ENCODE data around the gene SPATA3. TPM values are rescaled to one million over a fixed set of nuclear protein-coding genes. Genes with fewer than 3 reads are reported as not detected.
"Not testable (repeated sequence)": the region's sequence is repeated elsewhere in the genome, so short reads cannot be mapped to it uniquely, and the experiment has no call there.

SPATA3 gene
- total RNA-seq, 2 experiments from 2014 or later = not detected

DNA sequence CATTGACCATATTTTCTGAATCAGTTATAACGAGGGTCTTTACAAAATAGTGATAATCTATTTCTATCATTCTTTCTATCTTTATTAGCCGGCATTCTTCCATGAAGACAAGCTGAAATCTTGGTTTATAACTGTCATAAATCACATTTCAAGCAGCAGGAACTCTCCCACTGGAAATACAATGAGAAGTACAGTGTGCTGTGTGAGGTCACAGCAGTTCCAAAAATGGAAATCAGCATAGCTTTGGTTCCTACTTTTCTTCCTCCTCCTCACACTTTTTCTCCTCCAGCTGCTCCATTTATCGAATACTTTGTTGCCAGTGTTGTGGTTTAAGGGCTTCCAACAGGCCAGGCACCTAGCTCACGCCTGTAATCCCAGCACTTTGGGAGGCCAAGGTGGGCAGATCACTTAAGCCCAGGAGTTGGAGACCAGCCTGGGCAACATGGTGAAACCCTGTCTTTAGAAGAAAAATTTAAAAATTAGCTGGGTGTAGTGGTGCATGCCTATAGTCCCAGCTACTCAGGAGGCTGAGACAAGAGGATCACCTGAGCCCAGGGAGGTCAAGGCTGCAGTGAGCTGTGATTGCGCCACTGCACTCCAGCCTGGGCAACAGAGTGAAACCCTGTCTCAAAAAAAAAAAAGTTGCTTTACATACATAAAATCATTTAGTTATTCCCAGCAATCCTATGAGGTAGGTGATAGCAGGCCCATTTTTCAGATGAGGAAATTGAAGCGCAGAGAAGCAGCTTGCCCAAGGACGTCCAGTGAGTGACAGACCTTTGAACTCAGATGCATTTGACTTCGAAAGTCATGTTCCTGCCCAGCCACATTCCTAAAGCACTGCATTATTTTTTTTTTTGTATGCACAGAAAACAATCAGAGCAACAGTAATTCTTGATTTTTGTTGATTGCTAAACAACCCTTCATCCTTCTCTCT, 36.8 kb upstream of the SPATA3 start:
- H3K4me3 Mint-ChIP-seq = peak overlapping the region; percentile 69
- peaks cover 48% of the 10 kb centered on the region for H3K27me3 Mint-ChIP-seq
- H3K4me1 Mint-ChIP-seq = peaks cover 49% of the 10 kb centered on the region
- peaks cover 8% of the 10 kb centered on the region for H3K36me3 Mint-ChIP-seq
- DNase-seq = no peak
- peaks cover 2% of the 10 kb centered on the region for H3K9me3 Mint-ChIP-seq
- H3K27ac Mint-ChIP-seq = peak overlapping the region; percentile 81

DNA sequence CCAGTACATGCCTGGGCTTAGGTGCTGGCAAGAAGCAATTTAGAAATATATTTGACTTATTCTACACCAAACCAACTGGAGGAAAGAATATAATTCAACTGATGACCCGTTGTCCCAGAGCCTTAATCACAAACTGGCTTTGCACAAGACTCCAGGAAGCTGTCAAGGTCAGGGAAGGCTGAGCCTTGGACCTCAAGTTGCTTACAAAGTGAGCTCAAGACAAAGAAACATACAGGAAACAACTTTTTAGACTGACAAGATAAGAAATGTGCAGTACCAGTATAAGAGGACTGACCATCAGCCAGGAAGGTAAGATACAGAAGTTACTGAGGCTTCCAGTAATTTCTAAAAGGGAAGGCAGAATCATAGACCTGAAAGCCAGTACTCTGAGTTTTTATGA, 35.9 kb upstream of the SPATA3 start:
- H3K4me3 Mint-ChIP-seq = no peak overlapping the region
- DNase-seq = no peak
- no peak overlapping the region for H3K27ac Mint-ChIP-seq
- H3K4me1 Mint-ChIP-seq = peaks cover 42% of the 10 kb centered on the region
- peaks cover 8% of the 10 kb centered on the region for H3K36me3 Mint-ChIP-seq
- peaks cover 2% of the 10 kb centered on the region for H3K9me3 Mint-ChIP-seq
- peaks cover 43% of the 10 kb centered on the region for H3K27me3 Mint-ChIP-seq

DNA sequence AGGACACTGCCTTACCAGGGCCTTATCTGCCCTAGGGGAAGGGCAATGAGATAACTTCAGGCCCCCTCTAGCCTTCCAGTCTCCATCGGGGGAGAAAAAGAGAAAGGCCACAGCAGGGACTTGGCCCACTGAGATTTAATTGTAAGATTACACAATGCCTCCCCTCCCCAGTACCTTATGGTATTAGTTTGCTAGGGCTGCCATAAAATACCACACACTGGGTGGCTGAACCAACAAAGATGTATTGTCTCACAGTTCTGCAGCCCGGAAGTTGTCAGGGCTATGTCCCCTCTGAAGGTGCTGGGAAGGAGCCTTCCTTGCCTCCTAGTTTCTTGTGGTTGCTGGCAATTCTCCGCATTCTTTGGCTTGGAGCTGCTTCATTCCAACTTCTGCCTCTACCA, 34.8 kb upstream of the SPATA3 start:
- DNase-seq = no peak
- Mint-ChIP-seq H3K36me3 (peaks cover 8% of the 10 kb centered on the region), H3K9me3 (peaks cover 2% of the 10 kb centered on the region), H3K27me3 (peaks cover 39% of the 10 kb centered on the region), H3K27ac (no peak overlapping the region), H3K4me3 (no peak overlapping the region), H3K4me1 (peaks cover 34% of the 10 kb centered on the region)

DNA sequence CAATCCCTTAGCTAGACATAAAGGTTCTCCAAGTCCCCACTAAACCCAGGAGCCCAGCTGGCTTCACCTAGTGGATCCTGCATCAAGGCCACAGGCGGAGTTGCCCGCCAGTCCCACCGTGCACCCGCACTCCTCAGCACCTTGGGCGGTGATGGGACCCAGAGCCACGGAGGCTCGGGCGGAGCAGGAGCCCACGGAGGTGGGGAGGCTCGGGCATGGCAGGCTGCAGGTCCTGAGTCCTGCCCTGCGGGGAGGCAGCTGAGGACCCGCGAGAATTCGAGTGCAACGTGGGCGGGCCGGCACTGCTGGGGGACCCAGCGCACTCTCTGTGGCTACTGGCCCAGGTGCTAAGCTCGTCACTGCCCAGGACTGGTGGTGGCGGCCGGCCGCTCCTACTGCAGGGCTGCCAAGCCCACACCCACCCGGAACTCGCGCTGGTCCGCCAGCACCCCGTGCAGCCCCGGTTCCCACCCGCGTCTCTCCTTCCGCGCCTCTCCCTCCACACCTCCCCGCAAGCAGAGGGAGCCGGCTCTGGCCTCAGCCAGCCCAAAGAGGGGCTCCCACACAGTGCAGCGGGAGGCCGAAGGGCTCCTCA, 31.7 kb upstream of the SPATA3 start:
- H3K9me3 Mint-ChIP-seq = no peaks in the 10 kb centered on the region
- no peak for DNase-seq
- no peak overlapping the region for H3K27ac Mint-ChIP-seq
- H3K4me1 Mint-ChIP-seq = peaks cover 25% of the 10 kb centered on the region
- peaks cover 4% of the 10 kb centered on the region for H3K36me3 Mint-ChIP-seq
- H3K27me3 Mint-ChIP-seq = peaks cover 18% of the 10 kb centered on the region
- no peak overlapping the region for H3K4me3 Mint-ChIP-seq

DNA sequence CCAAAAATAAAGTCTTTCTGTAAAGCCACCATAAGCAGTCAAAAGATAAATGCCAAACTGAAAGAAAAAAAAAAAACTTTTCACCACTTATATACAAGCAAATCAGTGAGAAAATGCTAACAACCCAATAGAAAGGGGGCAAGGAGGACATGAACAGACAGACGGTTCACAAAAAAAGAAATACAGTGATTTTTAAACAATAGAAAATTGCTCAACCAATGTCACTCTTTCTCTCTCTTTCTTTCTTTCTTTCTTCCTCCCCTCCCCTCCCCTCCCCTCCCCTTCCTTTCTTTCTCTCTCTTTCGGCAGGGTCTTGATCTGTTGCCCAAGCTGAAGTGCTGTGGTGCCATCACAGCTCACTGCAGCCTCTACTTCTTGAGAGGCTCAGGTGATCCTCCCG, 28.8 kb upstream of the SPATA3 start:
- no peak overlapping the region for H3K4me3 Mint-ChIP-seq
- H3K9me3 Mint-ChIP-seq = peaks cover 2% of the 10 kb centered on the region
- no peaks in the 10 kb centered on the region for H3K27me3 Mint-ChIP-seq
- H3K4me1 Mint-ChIP-seq = peaks cover 33% of the 10 kb centered on the region
- DNase-seq = no peak
- H3K27ac Mint-ChIP-seq = no peak overlapping the region
- H3K36me3 Mint-ChIP-seq = peaks cover 7% of the 10 kb centered on the region

DNA sequence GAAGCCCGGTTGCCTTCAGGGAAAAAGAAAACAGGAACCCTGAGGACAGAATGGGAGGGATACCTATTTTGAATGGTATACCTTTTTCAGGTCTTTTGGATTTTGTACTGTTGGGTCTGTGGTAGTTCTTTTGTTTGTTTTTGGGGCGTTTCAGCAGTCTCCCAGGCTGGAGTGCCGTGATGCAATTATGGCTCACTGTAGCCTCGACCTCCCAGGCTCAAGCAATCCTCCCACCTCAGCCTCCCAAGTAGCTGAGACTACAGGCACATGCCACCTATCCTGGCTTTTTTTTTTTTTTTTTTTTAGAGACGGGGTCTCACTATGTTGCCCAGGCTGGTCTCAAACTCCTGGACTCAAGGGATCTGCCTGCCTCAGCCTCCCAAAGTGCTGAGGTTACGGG, 27.6 kb upstream of the SPATA3 start:
- H3K4me3 Mint-ChIP-seq, DNase-seq, H3K36me3 Mint-ChIP-seq, H3K9me3 Mint-ChIP-seq, H3K27ac Mint-ChIP-seq, H3K27me3 Mint-ChIP-seq: not testable (repeated sequence)
- H3K4me1 Mint-ChIP-seq = peaks cover 36% of the 10 kb centered on the region

DNA sequence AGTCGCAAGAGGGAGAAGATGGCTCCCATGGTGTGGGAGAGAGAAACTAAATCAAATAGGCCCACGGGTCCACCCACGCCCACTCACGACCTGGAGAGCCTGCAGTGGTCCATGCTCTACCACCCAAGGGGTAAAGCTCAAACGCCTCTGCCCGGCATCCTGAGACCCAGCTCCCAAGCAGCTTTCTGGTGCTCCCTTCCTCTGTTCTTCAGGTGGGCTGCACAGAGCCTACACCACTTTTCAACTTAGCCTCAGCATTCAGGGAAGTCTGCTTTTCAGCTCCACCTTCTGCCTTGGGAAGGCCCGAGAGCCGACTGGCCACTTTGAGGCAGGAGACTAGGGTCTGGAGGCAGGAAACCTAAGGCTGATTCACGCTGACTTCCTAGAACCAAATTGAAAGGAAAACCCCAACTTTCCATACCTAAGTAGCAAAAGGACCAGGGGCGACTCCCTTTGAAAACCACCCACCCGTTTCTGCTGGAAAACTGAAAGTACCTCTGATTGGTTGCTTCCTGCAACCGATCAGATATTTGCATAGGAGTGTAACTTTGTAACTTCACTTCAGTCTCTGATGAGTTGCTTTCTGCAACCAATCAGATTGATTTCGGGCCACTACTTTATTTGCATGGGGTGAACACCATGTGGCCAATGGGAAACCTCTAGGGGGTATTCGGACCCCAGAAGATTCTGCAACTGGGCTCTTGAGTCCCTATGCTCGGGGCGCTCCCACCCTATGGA, 26.8 kb upstream of the SPATA3 start:
- H3K27me3 Mint-ChIP-seq = no peaks in the 10 kb centered on the region
- H3K4me3 Mint-ChIP-seq = no peak overlapping the region
- H3K36me3 Mint-ChIP-seq = peaks cover 4% of the 10 kb centered on the region
- H3K9me3 Mint-ChIP-seq = peaks cover 4% of the 10 kb centered on the region
- H3K27ac Mint-ChIP-seq = peak overlapping the region; percentile 68
- H3K4me1 Mint-ChIP-seq = peaks cover 39% of the 10 kb centered on the region
- DNase-seq = no peak

DNA sequence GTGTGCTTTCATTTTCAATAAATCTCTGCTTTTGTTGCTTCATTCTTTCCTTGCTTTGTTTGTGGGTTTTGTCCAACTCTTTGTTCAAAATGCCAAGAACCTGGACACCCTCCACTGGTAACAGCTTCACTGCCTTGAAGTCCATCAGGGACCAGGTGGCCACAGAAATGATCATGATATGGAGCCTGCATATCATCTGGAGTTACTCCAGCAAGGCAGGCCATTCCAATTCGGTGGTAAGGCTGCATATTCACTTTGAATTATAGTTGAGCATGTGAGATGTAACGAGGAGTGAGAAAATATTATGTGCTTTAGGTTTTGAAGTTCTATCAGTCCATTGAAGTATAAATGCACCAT, 26.3 kb upstream of the SPATA3 start:
- no peak overlapping the region for H3K4me3 Mint-ChIP-seq
- peaks cover 4% of the 10 kb centered on the region for H3K9me3 Mint-ChIP-seq
- peaks cover 43% of the 10 kb centered on the region for H3K4me1 Mint-ChIP-seq
- no peak for DNase-seq
- H3K36me3 Mint-ChIP-seq = peaks cover 5% of the 10 kb centered on the region
- H3K27ac Mint-ChIP-seq = peak overlapping the region; percentile 68
- H3K27me3 Mint-ChIP-seq = no peaks in the 10 kb centered on the region

DNA sequence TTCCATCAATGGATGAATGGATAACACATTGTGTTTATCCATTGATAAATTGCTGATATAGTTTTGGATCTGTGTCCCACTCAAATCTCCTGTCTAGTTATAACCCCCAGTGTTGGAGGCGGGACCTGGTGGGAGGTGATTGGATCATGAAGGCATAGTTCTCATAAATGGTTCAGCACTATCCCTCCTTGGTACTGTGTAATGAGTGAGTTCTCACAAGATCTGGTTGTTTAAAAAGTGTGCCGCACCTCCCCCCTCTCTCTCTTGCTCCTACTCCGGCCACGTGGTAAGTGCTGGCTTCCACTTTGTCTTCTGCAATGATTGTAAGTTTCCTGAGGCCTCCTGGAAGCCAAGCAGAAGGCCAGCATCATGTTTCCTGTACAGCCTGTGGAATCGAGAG, 23.9 kb upstream of the SPATA3 start:
- Mint-ChIP-seq H3K27me3 (no peaks in the 10 kb centered on the region), H3K4me3 (no peak overlapping the region), H3K36me3 (peaks cover 14% of the 10 kb centered on the region), H3K9me3 (peaks cover 4% of the 10 kb centered on the region), H3K27ac (peak overlapping the region; percentile 59), H3K4me1 (peaks cover 67% of the 10 kb centered on the region)
- DNase-seq = no peak

DNA sequence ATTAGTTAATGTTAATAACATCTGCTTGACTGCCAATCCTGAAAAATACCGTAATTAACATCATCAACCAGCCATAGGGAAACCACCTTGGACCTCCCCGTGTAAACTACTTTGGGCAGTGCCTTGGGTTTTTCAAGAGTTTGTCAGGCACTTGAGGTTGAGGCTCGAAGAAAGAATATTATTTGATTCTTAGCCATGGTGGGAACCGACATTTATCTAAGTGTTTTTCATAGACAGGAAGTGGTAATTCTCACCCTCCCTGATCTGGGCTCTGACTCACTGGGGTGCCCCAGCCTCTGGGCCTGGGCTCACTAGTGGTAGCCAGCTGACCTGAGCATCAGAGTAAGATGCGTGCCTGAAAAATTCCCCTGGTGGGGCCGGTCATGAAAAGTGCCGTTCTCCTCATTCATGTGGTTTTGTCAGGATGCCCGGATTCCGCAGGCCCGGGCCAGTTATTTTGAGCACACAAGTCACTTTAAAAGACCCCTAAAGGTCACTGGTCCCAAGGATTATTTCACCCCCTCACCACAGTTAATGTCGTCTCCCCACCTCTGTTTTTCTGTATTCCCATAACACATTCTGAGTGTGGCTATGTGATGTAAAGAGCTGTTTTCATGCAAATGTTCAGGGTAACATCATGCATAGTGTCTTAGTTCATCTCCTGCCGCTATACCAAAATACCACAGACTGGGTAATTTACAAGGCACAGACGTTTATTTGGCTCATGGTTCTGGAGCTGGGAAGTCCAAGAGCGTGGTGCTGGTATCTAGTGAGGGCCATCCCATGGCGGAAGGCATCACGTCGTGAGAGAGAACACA, 21.6 kb upstream of the SPATA3 start:
- Mint-ChIP-seq H3K27me3 (no peaks in the 10 kb centered on the region), H3K36me3 (peaks cover 14% of the 10 kb centered on the region), H3K27ac (peak overlapping the region; percentile 90), H3K4me3 (peak overlapping the region; percentile 66), H3K9me3 (peaks cover 4% of the 10 kb centered on the region), H3K4me1 (peaks cover 72% of the 10 kb centered on the region)
- DNase-seq = peak; percentile 92

DNA sequence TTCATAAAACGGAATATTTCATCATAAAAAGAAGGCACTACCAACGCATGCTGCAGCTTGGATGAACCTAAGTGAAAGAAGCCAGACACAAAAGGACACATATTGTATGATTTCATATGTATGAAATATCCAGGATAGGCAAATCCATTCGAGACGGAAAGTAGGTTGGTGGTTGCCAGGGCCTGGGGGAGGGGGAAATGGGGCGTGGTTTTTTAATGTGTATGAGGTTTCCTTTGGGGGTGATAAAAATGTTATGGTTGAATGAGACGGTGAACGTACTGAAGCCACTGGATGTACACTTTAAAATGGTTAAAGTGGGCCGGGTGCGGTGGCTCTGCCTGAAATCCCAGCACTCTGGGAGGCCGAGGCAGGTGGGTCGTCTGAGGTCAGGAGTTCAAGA, 20.0 kb upstream of the SPATA3 start:
- Mint-ChIP-seq H3K27ac (peak overlapping the region; percentile 90), H3K4me3 (no peak overlapping the region), H3K36me3 (peaks cover 11% of the 10 kb centered on the region), H3K4me1 (peaks cover 73% of the 10 kb centered on the region), H3K9me3 (peaks cover 2% of the 10 kb centered on the region), H3K27me3 (no peaks in the 10 kb centered on the region)
- no peak for DNase-seq

DNA sequence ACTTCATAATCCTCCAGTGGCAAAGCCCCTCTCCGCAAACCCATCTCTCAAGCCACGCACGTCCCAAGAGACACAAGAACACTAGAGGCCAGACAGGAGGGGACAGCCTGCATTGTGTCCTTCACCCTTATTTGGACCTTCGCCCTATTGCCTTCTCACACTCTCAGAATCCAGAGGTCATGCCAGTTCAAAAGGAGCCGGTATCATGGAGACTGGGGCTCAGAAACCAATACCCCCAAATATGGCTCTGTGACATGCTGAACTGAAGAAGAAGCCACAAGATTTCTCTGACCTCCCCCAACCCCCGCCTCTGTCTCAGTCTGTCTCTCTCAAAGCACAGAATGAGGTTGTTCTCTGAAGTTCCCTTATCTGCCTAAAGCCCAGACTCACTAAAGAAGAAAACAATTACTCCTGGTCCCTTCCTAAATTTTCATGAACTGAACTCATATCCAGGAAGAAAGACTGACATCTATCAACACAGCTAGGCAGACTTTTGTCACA, 19.2 kb upstream of the SPATA3 start:
- no peak overlapping the region for H3K4me3 Mint-ChIP-seq
- DNase-seq = no peak
- H3K4me1 Mint-ChIP-seq = peaks cover 81% of the 10 kb centered on the region
- H3K27ac Mint-ChIP-seq = peak overlapping the region; percentile 68
- H3K9me3 Mint-ChIP-seq = peaks cover 2% of the 10 kb centered on the region
- no peaks in the 10 kb centered on the region for H3K27me3 Mint-ChIP-seq
- H3K36me3 Mint-ChIP-seq = peaks cover 12% of the 10 kb centered on the region

DNA sequence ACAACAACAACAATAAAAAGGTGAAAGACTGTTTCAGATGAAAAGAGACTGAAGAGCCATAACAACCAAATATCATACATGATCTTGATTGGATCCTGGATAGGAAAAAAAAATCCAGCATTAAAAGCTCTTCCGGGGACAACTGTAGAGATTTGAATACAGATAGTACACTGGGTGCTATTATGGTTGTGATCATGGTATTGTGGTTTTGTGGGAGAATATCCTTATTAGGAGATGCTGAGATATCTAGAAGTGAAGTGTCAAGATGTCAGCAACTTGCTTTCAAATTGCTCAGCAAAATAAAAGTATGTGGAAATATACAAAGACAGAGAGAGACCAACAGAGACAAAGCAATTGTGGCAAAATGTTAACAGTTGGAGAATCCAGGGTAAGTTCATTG, 15.5 kb upstream of the SPATA3 start:
- Mint-ChIP-seq H3K9me3 (no peaks in the 10 kb centered on the region), H3K27ac (peak overlapping the region; percentile 27), H3K36me3 (peaks cover 21% of the 10 kb centered on the region), H3K4me3 (peak overlapping the region; percentile 18), H3K27me3 (no peaks in the 10 kb centered on the region), H3K4me1 (peaks cover 80% of the 10 kb centered on the region)
- no peak for DNase-seq

DNA sequence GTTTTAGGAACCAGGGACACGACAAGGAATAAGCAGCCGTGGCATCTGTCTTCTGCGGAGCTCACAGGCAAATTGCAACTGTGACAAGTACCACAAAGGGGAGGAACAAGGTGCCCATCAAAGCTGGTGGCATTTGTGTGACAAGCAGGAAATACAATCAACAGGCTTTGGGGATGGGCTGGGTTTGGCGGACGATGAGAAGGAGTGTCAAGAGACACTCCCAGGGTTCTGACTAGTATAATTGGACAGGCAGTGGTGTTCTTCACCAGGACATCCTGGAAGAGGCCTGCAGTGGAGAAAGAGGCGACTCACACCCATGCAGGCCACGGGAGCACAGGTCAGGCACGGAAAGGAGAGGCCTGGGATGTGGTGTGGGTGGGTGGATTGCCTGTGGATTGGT, 14.2 kb upstream of the SPATA3 start:
- peak; percentile 36 for DNase-seq
- H3K4me3 Mint-ChIP-seq = peak overlapping the region; percentile 77
- no peaks in the 10 kb centered on the region for H3K9me3 Mint-ChIP-seq
- H3K4me1 Mint-ChIP-seq = peaks cover 74% of the 10 kb centered on the region
- H3K36me3 Mint-ChIP-seq = peaks cover 15% of the 10 kb centered on the region
- H3K27me3 Mint-ChIP-seq = no peaks in the 10 kb centered on the region
- peak overlapping the region; percentile 82 for H3K27ac Mint-ChIP-seq
